ENCODE measurements around the gene NCOA7.

The NCOA7 gene

GRCh38 chr6:125832391-125833117 lies 41.8 kb downstream of the NCOA7 start:
- no peaks in the 10 kb centered on the region for H3K27me3 ChIP-seq
- no peaks in the 10 kb centered on the region for H3K36me3 ChIP-seq
- no peak for TF ChIP-seq CTCF (IDR thresholded peaks at IDR 0.05)
- H3K27ac ChIP-seq = peak overlapping the region; percentile 22 to 28
- H3K4me3 ChIP-seq = no peak overlapping the region
- DNase-seq = no peak
- intact Hi-C loops (cut with DNase I; ENCODE audit: low total_unique reads) = no loop called here
- H3K4me1 ChIP-seq = peaks cover 0 to 48% (median 4%) of the 10 kb centered on the region in 4 donors
- H3K9me3 ChIP-seq = no peaks in the 10 kb centered on the region

GRCh38 chr6:125834348-125834747 lies 43.6 kb downstream of the NCOA7 start:
- DNase-seq = no peak
- Histone ChIP-seq H3K27ac (peak overlapping the region; percentile 52 to 62), H3K27me3 (no peaks in the 10 kb centered on the region), H3K4me3 (no peak overlapping the region), H3K36me3 (no peaks in the 10 kb centered on the region), H3K9me3 (no peaks in the 10 kb centered on the region), H3K4me1 (peaks cover 0 to 35% (median 4%) of the 10 kb centered on the region in 4 donors)
- TF ChIP-seq CTCF (IDR thresholded peaks at IDR 0.05) = no peak
- intact Hi-C loops (cut with DNase I; ENCODE audit: low total_unique reads) = no loop called here

- H3K36me3 ChIP-seq = no peaks in the 10 kb centered on the region
- intact Hi-C loops (cut with DNase I; ENCODE audit: low total_unique reads) = no loop called here
- H3K4me3 ChIP-seq = no peak overlapping the region
- H3K9me3 ChIP-seq = no peaks in the 10 kb centered on the region
- H3K27ac ChIP-seq = peak overlapping the region; percentile 52 to 62
- H3K27me3 ChIP-seq = no peaks in the 10 kb centered on the region
- DNase-seq = peak in 1 of 2 donors; percentile 49
- H3K4me1 ChIP-seq = peaks cover 0 to 35% (median 4%) of the 10 kb centered on the region in 4 donors
- no peak for TF ChIP-seq CTCF (IDR thresholded peaks at IDR 0.05)
Measured at GRCh38 chr6:125835221-125835744, 44.5 kb downstream of the NCOA7 start.

GRCh38 chr6:125836466-125836865 lies 45.7 kb downstream of the NCOA7 start:
- no peak for DNase-seq
- Histone ChIP-seq H3K27me3 (no peaks in the 10 kb centered on the region), H3K36me3 (no peaks in the 10 kb centered on the region), H3K9me3 (no peaks in the 10 kb centered on the region), H3K4me3 (no peak overlapping the region), H3K4me1 (peaks cover 0 to 34% (median 4%) of the 10 kb centered on the region in 4 donors), H3K27ac (peak overlapping the region in 1 of 2 donors; percentile 62)
- no peak for TF ChIP-seq CTCF (IDR thresholded peaks at IDR 0.05)
- intact Hi-C loops (cut with DNase I; ENCODE audit: low total_unique reads) = no loop called here

GRCh38 chr6:125839471-125839870 lies 48.7 kb downstream of the NCOA7 start:
- intact Hi-C loops (cut with DNase I; ENCODE audit: low total_unique reads) = no loop called here
- DNase-seq = no peak
- no peaks in the 10 kb centered on the region for H3K36me3 ChIP-seq
- no peak for TF ChIP-seq CTCF (IDR thresholded peaks at IDR 0.05)
- H3K4me1 ChIP-seq = peaks cover 0 to 14% (median 4%) of the 10 kb centered on the region in 4 donors
- H3K27ac ChIP-seq = no peak overlapping the region
- no peak overlapping the region for H3K4me3 ChIP-seq
- no peaks in the 10 kb centered on the region for H3K27me3 ChIP-seq
- no peaks in the 10 kb centered on the region for H3K9me3 ChIP-seq

Data from tibial artery (tissue), 4 donors.